GM12878 (cell line): ENCODE results near the gene MBD2. TPM values are rescaled to one million over a fixed set of nuclear protein-coding genes. Genes with fewer than 3 reads are reported as not detected.

Experiments
- BCL3 ChIP-seq: IDR thresholded peaks from 2 replicates; pipeline ENCODE4 v1.6.1; 2011; ENCODE audit warnings: borderline replicate concordance, low read depth, mild to moderate bottlenecking, moderate library complexity, low read length; ENCODE audit not compliant: insufficient read depth, poor library complexity, severe bottlenecking
- BMI1 ChIP-seq: fragments of 450-650 bp; IDR thresholded peaks from 2 replicates; pipeline ENCODE4 v1.6.1; 2016; ENCODE audit warnings: mild to moderate bottlenecking, moderate library complexity, borderline replicate concordance
- CHD4 ChIP-seq: fragments of 200-600 bp; sonication (generic); IDR thresholded peaks from 2 replicates; pipeline ENCODE4 v1.6.1; 2016; ENCODE audit warnings: mild to moderate bottlenecking
- IKZF2 ChIP-seq, 2 experiments: fragments of 450-650 bp; IDR thresholded peaks; 2 replicates each; pipeline ENCODE4 v1.6.1; 2017; ENCODE audit warnings: mild to moderate bottlenecking in 2 of 2, moderate library complexity in 2 of 2
- SMAD5 ChIP-seq: IDR thresholded peaks from 2 replicates; pipeline ENCODE4 v1.6.1; 2016; ENCODE audit warnings: antibody characterized with exemption, low read depth
- SMC3 ChIP-seq: IDR thresholded peaks from 2 replicates; pipeline ENCODE4 v1.6.1; 2011; ENCODE audit warnings: low read length, improper control_type of control experiment, borderline replicate concordance
- SREBF1 ChIP-seq: IDR thresholded peaks from 2 replicates; pipeline ENCODE4 v1.6.1; 2012; ENCODE audit warnings: mild to moderate bottlenecking, low read length
- TBL1XR1 ChIP-seq: IDR thresholded peaks from 2 replicates; pipeline ENCODE4 v1.6.1; 2012; ENCODE audit warnings: low read depth, low read length, improper control_type of control experiment
- ZNF687 ChIP-seq: fragments of 450-650 bp; IDR thresholded peaks from 2 replicates; pipeline ENCODE4 v1.6.1; 2017; ENCODE audit warnings: mild to moderate bottlenecking, moderate library complexity
- polyA plus RNA-seq, 11 experiments: library from polyadenylated mRNA; depleted of rRNA in 4 of 11; unstranded in 6 of 11; stranded (reverse) in 5 of 11; fragments of >200 nt; fragmentation: Nextera tagmentation in 4 of 11; fragmentation: Illumina TruSeq in 1 of 11; extraction: Ambion mirVana in 4 of 11; extraction: Trizol in 1 of 11; gene quantifications; 1 replicate in 1 of 11; 2 replicates in 10 of 11; pipeline versions ENCODE4 v1.2.1 to v1.2.3, GENCODE V29; 2011 to 2016; ENCODE audit warnings: inconsistent platforms in 2 of 11, missing spikeins in 2 of 11, low read depth in 1 of 11
- total RNA-seq, 4 experiments: library from RNA; depleted of rRNA in 3 of 4; stranded (reverse); fragments of >200 nt in 3 of 4; fragmentation: Illumina TruSeq in 1 of 4; extraction: Trizol in 1 of 4; gene quantifications; 2 replicates each; pipeline versions ENCODE4 v1.2.1 to v1.2.3, GENCODE V29; 2013 to 2021
- TF ChIP-seq, protein P1 (sequence below): fragments of 450-650 bp; IDR thresholded peaks from 2 replicates; pipeline ENCODE4 v1.6.1; 2014; ENCODE audit warnings: mild to moderate bottlenecking
- TF ChIP-seq, protein P2 (sequence below): fragments of 450-650 bp; IDR thresholded peaks from 2 replicates; pipeline ENCODE4 v1.6.1; 2017; ENCODE audit warnings: antibody characterized with exemption, mild to moderate bottlenecking, moderate library complexity
- TF ChIP-seq, protein P3 (sequence below): fragments of 450-650 bp; IDR thresholded peaks from 2 replicates; pipeline ENCODE4 v1.6.1; 2016; ENCODE audit warnings: mild to moderate bottlenecking, moderate library complexity, borderline replicate concordance
- TF ChIP-seq, protein P4 (sequence below): IDR thresholded peaks from 2 replicates; pipeline ENCODE4 v1.6.1; 2012; ENCODE audit warnings: low read length, inconsistent platforms

The MBD2 gene
- total and polyA plus RNA-seq, 10 of the 15 experiments (the other 5 are each of a cell fraction or from before 2014, with no cell fraction given) = 24.1 to 276 (median 57.9) TPM

- TF ChIP-seq, protein P1, sequence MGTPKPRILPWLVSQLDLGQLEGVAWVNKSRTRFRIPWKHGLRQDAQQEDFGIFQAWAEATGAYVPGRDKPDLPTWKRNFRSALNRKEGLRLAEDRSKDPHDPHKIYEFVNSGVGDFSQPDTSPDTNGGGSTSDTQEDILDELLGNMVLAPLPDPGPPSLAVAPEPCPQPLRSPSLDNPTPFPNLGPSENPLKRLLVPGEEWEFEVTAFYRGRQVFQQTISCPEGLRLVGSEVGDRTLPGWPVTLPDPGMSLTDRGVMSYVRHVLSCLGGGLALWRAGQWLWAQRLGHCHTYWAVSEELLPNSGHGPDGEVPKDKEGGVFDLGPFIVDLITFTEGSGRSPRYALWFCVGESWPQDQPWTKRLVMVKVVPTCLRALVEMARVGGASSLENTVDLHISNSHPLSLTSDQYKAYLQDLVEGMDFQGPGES = no peak
- no peak for TF ChIP-seq CHD4
- no peak for TF ChIP-seq SMAD5
- TF ChIP-seq, protein P2, sequence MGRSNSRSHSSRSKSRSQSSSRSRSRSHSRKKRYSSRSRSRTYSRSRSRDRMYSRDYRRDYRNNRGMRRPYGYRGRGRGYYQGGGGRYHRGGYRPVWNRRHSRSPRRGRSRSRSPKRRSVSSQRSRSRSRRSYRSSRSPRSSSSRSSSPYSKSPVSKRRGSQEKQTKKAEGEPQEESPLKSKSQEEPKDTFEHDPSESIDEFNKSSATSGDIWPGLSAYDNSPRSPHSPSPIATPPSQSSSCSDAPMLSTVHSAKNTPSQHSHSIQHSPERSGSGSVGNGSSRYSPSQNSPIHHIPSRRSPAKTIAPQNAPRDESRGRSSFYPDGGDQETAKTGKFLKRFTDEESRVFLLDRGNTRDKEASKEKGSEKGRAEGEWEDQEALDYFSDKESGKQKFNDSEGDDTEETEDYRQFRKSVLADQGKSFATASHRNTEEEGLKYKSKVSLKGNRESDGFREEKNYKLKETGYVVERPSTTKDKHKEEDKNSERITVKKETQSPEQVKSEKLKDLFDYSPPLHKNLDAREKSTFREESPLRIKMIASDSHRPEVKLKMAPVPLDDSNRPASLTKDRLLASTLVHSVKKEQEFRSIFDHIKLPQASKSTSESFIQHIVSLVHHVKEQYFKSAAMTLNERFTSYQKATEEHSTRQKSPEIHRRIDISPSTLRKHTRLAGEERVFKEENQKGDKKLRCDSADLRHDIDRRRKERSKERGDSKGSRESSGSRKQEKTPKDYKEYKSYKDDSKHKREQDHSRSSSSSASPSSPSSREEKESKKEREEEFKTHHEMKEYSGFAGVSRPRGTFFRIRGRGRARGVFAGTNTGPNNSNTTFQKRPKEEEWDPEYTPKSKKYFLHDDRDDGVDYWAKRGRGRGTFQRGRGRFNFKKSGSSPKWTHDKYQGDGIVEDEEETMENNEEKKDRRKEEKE = no peak
- TF ChIP-seq, protein P3, sequence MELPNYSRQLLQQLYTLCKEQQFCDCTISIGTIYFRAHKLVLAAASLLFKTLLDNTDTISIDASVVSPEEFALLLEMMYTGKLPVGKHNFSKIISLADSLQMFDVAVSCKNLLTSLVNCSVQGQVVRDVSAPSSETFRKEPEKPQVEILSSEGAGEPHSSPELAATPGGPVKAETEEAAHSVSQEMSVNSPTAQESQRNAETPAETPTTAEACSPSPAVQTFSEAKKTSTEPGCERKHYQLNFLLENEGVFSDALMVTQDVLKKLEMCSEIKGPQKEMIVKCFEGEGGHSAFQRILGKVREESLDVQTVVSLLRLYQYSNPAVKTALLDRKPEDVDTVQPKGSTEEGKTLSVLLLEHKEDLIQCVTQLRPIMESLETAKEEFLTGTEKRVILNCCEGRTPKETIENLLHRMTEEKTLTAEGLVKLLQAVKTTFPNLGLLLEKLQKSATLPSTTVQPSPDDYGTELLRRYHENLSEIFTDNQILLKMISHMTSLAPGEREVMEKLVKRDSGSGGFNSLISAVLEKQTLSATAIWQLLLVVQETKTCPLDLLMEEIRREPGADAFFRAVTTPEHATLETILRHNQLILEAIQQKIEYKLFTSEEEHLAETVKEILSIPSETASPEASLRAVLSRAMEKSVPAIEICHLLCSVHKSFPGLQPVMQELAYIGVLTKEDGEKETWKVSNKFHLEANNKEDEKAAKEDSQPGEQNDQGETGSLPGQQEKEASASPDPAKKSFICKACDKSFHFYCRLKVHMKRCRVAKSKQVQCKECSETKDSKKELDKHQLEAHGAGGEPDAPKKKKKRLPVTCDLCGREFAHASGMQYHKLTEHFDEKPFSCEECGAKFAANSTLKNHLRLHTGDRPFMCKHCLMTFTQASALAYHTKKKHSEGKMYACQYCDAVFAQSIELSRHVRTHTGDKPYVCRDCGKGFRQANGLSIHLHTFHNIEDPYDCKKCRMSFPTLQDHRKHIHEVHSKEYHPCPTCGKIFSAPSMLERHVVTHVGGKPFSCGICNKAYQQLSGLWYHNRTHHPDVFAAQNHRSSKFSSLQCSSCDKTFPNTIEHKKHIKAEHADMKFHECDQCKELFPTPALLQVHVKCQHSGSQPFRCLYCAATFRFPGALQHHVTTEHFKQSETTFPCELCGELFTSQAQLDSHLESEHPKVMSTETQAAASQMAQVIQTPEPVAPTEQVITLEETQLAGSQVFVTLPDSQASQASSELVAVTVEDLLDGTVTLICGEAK = no peak
- no peak for TF ChIP-seq SREBF1
- no peak for TF ChIP-seq SMC3
- TF ChIP-seq TBL1XR1 = peak; percentile 48; the same call in 1 of the 2 replicates
- TF ChIP-seq BCL3 = no peak
- TF ChIP-seq, protein P4, sequence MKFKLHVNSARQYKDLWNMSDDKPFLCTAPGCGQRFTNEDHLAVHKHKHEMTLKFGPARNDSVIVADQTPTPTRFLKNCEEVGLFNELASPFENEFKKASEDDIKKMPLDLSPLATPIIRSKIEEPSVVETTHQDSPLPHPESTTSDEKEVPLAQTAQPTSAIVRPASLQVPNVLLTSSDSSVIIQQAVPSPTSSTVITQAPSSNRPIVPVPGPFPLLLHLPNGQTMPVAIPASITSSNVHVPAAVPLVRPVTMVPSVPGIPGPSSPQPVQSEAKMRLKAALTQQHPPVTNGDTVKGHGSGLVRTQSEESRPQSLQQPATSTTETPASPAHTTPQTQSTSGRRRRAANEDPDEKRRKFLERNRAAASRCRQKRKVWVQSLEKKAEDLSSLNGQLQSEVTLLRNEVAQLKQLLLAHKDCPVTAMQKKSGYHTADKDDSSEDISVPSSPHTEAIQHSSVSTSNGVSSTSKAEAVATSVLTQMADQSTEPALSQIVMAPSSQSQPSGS = no peak
- no peak for TF ChIP-seq ZNF687
- TF ChIP-seq BMI1 = no peak
- peak in 1 of 2 experiments; percentile 61; a peak in 3 of 4 replicates for TF ChIP-seq IKZF2 (IDR thresholded peaks at IDR 0.05)
Measured at GRCh38 chr18:54223568-54224241, 764 bp downstream of the MBD2 start (continued).
